Measurements from ENCODE around the gene RNF115. TPM values are rescaled to one million over a fixed set of nuclear protein-coding genes. Genes with fewer than 3 reads are reported as not detected.

Gene RNF115
- total and polyA plus RNA-seq, 2 donors (not counting 3 experiments of a cell fraction or from before 2014, with no cell fraction given), result 7.6 to 17.3 TPM

- FAIRE-seq (peak; percentile 72), DNase-seq (ENCODE audit: low read depth, low spot score) (peak; percentile 71)
- H3K4me1 ChIP-seq (ENCODE audit: control insufficient read depth, extremely low read depth, insufficient read depth, low read length), result peaks cover 24% of the 10 kb centered on the region
- no TSS peak for BruUV-seq (replicated peaks)
- TF ChIP-seq POLR2AphosphoS5 (IDR thresholded peaks at IDR 0.05; ENCODE audit: insufficient read depth, low read depth, low read length), result peak; percentile 68
- TF ChIP-seq FOS (IDR thresholded peaks at IDR 0.05; ENCODE audit: borderline replicate concordance, insufficient read depth, low read length), result no peak
- peak; percentile 75 for TF ChIP-seq POLR2A (IDR thresholded peaks at IDR 0.05; ENCODE audit: low read depth, low read length)
- no peak for TF ChIP-seq GATA2 (IDR thresholded peaks at IDR 0.05; ENCODE audit: insufficient read depth, insufficient read length, low read depth, low read length)
- TF ChIP-seq CTCF (IDR thresholded peaks at IDR 0.05; ENCODE audit: extremely low read depth in 1 of 2, insufficient read depth in 1 of 2, low read depth in 1 of 2, low read length in 2 of 2), result peak; percentile 96 to 97
- TF ChIP-seq MAX (IDR thresholded peaks at IDR 0.05; ENCODE audit: insufficient read depth, insufficient read length), result no peak
- peak within 1 kb of the TSS; percentile 69 for H2AFZ ChIP-seq (ENCODE audit: low read depth, low read length)
- dilution Hi-C loops (cut with MboI; ENCODE audit: extremely low pct_ligation_motif_present, low sequenced_read_pairs), result no loop called here
- H3K9ac ChIP-seq (replicated peaks; ENCODE audit: extremely low read depth, insufficient read depth, low read length), result peak within 1 kb of the TSS; percentile 71
- H3K9me3 ChIP-seq (replicated peaks; ENCODE audit: control insufficient read depth, insufficient read depth, low read length), result no peaks in the 10 kb centered on the region
- ChIA-PET CTCF (interaction anchor here (0.7 to 9.1 kb wide), 38 partner anchors 10 to 187 kb away, joined by 3 to 154 read pairs (median 8); partner anchors contain the start of genes ANKRD34A, ANKRD35, HJV and ITGA10), POLR2A (interaction anchor here (0.6 to 3.0 kb wide), 3 partner anchors 13 to 205 kb away, joined by 3 to 13 read pairs (median 3); partner anchors contain the start of genes PIAS3 and RBM8A)
- H3K27me3 ChIP-seq (ENCODE audit: control insufficient read depth in 2 of 2, insufficient read depth in 2 of 2, low read length in 2 of 2), result no peaks in the 10 kb centered on the region
- H3K27ac ChIP-seq (ENCODE audit: insufficient read depth, low read depth, low read length), result peak within 1 kb of the TSS; percentile 28
- peak within 1 kb of the TSS; percentile 79 for H3K4me2 ChIP-seq (ENCODE audit: insufficient read depth, low read length)
- no peaks in the 10 kb centered on the region for H3K79me2 ChIP-seq (ENCODE audit: control insufficient read depth, insufficient read depth, low read length)
- intact Hi-C loops (cut with micrococcal nuclease), result loop anchor here (1.0 to 2.0 kb wide), 4 partner anchors 13 to 168 kb away; partner anchors contain the start of genes ITGA10 and PIAS3
- H3K36me3 ChIP-seq (ENCODE audit: control insufficient read depth in 2 of 2, extremely low read depth in 1 of 2, insufficient read depth in 2 of 2, low read length in 2 of 2), result peaks cover 21 to 34% of the 10 kb centered on the region in 2 experiments
- no peaks in the 10 kb centered on the region for H4K20me1 ChIP-seq (replicated peaks; ENCODE audit: control insufficient read depth, extremely low read depth, insufficient read depth, low read length)
- no peaks in the 10 kb centered on the region for H3K9me1 ChIP-seq (replicated peaks; ENCODE audit: control insufficient read depth, extremely low read depth, insufficient read depth, low read length)
- peak within 1 kb of the TSS; percentile 37 to 59 (median 58) for H3K4me3 ChIP-seq (replicated peaks in 1 of 3; ENCODE audit: insufficient read depth in 1 of 3, low read depth in 1 of 3, low read length in 3 of 3)
Observed at GRCh38 chr1:145845514-145846161, 21.7 kb upstream of the RNF115 start, which contains the start of gene NUDT17. NUDT17 (plus strand) TSS chr1:145845630; CDS start chr1:145845641, 11 bp downstream.
